Activated CD8-positive, alpha-beta memory T cell treated with anti-CD3 and anti-CD28 coated beads, Interleukin-2, amount 50 U/mL, for 4 hours (primary cell): ENCODE measurements around the gene CCDC77.
"Not testable (repeated sequence)": the region's sequence is repeated elsewhere in the genome, so short reads cannot be mapped to it uniquely, and the experiment has no call there.

Experiments used
- DNase-seq: peaks from one replicate; pipeline ENCODE4 v3.0.0-alpha.2; 2020

CCDC77 gene

DNA sequence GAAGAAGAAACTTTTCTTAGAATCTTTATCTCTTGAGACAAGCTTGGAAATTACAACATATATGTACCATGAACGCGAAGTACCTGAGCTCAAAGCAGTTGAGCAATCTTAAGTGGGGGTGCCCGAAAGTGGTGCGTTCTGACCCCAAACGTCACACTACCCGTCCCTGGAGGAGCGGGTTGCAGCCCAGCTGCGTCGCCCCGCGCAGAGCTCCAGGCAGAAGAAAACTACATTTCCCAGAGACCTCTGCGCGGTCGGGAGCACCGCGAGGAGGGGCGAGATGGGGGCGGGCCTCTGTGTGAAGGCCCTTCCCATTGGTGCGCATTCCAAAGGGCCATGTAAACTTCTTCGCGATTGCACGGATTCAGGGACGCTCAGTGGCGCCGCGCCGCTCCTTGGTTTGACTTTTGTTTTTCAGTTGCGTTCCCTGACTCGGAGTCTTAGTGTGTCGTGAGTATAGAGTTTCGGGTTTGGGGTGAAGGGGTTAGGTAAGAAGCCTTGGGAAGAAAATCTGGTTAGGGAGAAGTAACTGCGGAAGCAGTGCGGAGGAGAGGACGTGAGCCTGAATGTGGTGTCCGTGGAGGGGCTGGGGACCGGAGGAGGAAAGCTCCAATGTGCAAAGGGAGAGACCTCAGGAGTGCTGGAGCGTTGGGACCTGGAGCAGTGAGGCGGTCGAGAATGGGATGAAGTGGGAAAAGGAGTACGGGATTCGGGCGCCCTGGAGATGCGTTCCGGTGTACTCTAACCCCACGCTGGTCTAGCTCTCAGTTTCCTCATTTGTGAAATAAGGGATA lies at the start of gene CCDC77:
CCDC77 (plus strand) TSS at position 410 of the 794 bp plus-strand sequence. CDS start 7,740 bp downstream, outside the sequence.
- peak; percentile 89 for DNase-seq

DNA sequence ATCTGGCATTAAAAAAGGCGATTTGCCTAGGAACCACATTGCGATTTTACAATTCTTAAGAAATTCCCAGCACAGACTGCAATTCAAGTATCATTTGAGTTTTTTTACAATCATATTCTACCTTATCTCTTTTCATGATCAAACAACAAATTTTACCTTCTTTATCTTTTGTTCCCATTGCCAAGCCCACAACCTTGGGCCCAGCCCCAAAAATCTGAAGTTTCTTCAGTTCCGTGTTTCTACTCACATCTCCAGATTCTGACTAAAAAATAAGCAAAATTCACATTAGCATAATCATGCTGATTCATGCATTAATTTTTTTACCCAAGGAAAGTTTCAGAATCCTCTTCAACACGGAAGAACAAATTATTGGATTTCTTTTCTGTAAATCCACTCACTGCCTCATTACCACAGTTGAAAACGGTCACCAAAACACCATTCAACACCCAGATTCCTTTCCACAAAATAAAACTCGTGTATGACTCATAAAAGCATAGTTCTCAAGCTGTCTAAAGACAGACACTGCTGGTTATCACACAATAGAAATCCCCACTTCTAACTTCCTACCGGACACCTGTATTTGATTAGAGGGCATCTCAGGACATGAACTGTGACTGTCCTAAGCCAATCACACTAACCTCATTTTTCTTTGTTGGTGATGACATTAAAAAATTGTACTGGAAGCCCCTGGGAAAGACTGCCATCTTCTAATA lies 45.0 kb upstream of the CCDC77 start:
- DNase-seq = no peak

DNA sequence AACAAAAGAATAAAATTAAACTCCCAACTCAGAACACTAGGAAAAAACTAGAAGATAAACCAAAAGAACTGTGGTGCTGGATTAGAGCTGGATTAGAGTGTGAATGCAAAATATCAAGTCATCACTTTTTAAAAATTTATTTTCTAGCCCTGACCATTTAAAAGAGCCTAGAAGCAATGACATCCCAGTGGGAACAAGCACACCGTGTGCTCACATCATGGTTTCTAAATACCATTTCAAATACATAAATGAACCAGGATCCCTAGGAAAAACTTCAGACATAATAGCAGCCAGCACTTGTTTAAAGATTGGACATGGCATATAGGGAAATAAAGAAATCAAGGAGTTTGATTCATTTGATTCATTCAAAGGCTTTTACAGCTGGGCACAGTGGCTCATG lies 42.4 kb upstream of the CCDC77 start:
- no peak for DNase-seq

DNA sequence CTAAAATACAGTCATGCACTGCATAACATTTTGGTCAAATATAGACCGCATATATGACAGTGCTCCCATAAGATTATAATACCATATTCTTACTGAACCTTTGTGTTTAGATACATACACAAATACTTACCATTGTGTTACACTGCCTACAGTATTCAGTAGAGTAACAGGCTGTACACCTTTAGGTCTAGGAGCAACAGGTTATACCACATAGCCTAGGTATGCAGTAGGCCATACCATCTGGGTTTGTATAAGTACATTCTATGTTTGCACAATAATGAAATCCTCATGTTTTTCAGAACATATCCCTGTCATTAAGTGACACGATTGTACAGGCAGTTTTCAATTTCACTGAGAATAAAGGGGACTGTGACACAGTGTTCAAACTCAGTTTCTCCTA lies 34.6 kb upstream of the CCDC77 start:
- no peak for DNase-seq

DNA sequence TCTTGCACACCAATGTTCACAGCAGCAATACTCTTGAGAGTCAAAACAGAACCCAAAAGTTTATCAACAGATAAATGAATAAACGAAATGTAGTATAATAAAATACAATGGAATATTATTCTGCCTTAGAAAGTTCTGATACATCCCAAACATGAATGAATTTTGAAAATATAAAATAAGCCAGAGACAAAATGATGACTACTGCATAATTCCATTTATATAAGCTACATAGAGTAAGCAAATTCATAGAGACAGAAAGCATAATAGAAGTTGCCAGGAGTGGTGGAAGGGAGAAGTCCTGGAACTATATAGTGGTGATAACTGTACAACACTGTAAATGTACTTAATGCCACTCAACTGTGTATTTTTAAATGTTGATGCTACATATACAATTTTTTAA lies 33.5 kb upstream of the CCDC77 start:
- DNase-seq = no peak

DNA sequence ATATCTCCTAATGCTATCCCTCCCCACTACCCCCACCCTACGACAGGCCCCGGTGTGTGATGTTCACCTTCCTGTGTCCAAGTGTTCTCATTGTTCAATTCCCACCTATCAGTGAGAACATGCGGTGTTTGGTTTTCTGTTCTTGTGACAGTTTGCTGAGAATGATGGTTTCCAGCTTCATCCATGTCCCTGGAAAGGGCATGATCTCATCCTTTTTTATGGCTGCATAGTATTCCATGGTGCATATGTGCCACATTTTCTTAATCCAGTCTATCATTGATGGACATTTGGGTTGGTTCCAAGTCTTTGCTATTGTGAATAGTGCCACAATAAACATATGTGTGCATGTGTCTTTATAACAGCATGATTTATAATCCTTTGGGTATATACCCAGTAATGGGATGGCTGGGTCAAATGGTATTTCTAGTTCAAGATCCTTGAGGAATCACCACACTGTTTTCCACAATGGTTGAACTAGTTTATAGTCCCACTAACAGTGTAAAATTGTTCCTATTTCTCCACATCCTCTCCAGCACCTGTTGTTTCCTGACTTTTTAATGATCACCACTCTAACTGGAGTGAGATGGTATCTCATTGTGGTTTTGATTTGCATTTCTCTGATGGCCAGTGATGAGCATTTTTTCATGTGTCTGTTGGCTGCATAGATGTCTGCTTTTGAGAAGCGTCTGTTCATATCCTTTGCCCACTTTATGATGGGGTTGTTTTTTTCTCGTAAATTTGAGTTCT lies 30.5 kb upstream of the CCDC77 start:
- not testable (repeated sequence) for DNase-seq

DNA sequence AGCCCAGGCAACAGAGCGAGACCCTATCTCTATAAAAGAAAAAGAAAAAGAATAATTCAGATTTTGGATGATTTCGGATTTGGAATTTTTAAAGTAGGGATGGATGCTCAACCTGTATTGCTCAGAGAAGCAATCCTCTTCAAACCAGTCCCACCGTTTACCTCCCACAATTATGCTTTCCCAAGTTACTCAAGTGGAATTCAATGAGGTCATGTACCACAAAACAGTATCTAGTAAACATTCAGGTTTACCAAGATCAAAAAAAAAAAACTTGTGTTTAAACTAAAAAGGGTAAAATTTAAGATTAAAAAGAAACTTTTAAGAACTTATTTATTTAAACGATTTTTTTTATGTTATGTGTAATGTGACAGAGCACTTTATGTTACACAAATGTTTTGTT lies 14.8 kb upstream of the CCDC77 start:
- DNase-seq = no peak

DNA sequence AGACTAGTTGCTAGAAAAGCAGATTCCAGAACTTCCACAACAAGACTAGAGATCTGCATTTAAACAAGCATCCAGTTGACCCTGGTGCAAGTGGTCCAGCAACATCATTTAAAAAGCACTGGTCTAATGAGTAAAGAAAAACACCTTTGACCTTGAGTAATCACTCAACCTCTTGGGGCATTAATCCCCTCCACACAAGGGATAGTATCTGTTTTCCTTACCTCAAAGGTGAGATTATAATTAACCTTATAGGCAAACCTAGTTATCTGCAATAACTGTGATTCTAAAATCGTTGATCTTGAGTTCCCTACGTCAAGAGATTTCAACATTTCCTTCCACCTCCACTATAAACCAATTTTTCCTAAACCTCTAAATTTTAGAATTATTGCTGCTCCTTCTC lies 13.4 kb upstream of the CCDC77 start:
- DNase-seq = no peak

DNA sequence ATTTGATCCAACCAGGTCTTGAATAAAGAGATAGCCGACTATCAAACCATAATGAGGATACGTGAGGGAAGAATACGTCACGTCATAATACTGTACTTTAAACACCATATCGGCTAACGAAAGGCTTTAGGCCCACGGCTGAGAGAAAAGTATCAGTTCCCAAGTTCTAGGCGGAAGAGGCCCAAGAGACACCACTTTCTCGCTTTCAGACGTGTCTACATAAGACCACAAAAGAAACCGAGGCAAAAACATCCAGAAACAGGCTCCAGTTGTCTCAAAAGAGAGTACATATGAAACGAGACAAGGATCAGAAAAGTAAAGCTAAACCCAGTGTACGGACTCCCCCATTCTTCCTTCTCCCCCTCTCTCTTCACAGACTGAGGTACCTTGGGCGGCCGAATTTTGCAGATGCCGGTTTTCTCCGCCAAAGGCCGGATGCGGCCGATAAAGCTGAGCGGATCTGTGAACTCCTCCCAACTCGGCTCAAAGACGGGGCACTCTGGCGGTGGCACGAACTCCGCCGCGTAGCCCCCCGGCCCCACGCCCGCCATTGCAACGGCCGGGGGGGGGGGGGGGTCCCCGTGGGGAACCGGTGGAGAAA lies 12.8 kb upstream of the CCDC77 start:
- DNase-seq = peak; percentile 30

DNA sequence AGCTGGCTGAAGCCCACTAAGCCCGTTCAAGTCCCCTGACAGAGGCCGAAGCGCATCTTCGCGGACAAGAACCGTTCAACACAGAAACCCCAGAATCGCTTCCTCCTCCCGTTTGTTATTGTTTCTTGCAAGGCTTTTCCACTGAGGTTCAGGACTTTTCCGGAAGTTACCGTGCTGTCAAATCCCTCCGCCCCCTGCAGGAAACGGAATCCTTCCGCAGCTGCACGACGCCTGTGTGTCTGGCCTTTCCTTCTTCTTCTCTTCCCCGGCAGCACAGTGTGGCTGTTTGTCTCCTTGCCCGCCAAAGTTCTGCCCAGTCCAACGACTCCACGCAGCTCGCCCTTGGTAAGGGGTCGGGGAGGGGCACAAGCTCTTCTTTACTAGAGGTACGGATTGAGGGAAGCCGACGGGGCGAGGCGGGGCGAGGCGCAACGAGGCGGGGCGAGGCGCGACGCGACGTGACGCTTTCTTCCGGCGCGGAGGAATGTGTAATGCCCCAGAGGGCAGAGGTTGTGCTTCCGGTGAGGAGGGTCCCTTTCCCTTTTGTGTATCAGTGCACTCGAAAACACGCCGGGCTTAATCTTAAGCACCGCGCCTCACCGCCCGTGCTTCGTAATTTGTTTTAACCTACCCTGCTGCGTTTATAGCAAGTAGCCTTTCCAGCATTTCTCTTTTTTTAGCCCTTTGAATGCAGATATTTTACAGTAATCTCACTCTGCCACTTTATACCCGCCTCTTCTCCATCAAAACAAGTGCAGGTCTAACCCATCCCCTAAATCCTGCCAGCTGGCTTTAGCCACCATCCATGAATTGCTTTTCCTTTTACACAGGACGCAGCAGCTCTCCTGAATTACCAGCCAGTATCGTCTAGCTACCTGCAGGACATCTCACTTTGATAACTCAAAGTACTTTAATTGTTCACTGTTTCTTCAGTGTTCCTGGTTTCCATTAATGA lies 12.0 kb upstream of the CCDC77 start, which contains the start of gene KDM5A:
KDM5A (minus strand) TSS at position 179 of the 955 bp plus-strand sequence. CDS start 229 bp downstream, outside the sequence.
- peak; percentile 89 for DNase-seq

DNA sequence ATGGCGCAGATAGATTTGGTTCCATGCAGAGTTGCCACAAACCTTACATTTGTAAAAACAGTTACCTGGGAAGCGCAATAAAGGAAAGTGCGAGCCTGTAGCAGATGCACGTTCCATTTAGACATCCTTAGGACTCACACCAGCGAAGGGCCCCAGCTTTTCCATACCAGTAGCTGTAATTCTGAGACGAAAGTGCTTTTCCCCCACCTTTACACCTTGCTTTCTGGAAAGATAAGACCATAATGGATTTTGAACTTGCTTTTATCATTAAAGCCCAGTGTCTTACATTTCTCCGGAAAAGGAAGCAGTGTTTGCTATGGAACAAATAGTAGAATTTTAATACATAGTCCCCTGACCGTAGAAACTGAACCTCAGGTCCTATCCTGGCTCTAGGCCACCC lies 616 bp upstream of the CCDC77 start:
- no peak for DNase-seq

DNA sequence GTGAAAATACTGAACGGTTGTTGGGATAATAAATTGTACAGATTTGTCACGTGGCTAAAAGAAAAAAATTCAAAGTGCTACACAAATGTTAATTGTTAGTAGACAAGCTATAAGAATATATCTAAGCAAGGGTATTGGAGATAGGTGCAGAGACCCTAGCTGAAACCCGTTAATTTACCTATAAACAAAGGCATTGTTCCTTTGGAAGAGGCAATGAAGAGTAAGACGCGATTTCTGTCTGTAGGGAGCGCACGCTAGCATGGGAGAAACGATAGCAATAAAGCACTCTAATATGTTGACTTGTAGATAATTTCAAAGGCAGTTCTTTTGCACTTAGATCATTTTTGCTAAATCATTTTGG lies 565 bp downstream of the CCDC77 start:
- DNase-seq = no peak

DNA sequence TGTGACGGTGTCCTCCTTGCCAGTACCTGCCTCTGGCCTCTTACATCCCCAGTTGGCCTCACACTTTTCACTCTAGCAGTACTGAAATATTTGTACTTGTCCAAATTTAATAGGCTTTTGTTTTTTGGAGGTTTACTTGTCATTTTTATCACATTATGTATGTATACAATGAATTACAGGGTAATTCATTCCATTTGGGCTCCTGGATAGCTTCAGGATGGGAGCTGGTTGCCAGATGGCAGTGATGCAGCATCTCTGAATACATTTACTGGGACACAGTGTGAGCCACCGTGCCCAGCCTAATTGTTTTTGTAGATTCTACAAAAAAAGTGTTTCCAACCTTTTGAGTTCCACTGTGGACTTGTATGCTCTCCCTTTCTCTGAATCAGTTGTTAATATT lies 13.4 kb downstream of the CCDC77 start:
- no peak for DNase-seq

DNA sequence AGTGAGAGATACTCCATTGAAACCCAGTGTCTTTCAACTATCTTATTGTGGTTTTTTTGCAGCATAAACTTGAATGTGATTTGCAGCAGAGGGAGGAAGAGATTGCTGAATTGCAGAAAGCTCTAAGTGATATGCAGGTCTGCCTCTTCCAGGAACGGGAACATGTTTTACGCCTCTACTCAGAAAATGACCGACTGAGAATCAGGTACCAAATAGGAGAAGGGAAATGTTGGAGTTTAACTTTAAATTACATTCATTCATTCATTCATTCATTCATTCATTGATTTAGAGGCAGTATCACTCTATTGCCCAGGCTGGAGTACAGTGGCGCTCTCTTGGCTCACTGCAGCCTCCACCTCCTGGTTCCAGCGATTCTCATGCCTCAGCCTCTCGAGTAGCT lies 17.0 kb downstream of the CCDC77 start:
- no peak for DNase-seq

DNA sequence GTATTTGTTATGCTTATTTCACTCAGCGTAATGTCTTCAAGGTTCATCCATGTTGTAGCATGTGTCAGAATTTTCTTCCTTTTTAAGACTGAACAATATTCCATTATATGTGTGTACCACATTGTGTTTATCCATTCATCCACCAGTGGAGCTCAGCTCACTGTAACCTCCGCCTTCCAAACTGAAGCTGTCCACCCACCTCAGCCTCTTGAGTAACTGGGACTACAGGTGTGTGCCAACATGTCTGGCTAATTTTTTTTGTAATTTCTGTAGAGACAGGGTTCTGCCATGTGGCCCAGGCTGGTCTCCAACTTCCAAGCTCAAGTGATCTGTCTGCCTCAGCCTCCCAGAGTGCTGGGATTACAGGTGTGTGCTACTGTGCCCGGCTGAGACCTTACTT lies 21.1 kb downstream of the CCDC77 start:
- DNase-seq = no peak

DNA sequence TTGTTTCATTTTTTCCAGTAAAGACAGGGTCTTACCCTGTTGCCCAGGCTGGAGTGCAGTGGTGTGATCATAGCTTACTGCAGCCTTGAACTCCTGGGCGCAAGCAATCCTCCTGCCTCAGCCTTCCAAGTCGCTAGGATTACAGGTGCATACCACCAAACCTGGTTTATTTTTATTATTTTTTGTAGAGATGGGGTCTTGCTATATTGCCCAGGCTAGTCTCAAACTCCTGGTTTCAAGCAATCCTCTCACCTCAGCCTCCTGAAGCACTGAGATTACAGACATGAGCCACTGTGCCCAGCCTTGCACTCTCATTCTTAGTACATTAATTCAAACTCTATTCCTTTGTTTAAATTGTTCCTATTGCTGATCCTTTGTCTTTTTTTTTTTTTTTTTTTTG lies 34.3 kb downstream of the CCDC77 start:
- not testable (repeated sequence) for DNase-seq

DNA sequence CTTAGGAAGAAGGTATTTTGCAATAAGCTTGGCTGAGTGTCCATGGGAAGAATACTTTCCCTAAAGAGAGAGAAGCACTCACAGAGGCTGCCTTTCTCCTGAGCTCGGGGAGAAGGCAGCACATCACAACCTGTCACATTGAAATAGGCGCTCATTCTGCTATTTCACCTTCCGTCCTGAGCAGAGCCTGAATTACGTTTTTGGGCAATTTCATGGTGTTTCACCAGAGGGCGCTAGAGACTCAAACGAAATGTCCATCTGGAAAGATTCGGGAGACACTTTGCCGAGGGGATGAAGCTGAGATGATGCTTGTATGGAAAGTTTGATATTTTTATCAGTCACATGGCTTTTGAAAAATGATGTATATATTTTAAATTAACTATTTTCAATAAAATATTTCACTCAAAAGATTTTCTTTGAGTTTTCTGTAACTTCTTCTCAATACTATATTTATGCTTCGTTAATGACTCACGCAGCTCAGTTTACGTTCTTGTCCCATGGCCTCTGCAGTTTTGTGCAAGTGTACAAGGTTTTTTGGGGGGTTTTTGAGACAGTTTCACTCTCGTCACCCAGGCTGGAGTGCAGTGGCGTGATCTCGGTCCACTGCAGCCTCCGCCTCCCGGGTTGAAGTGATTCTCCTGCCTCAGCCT lies 40.9 kb downstream of the CCDC77 start:
- peak; percentile 50 for DNase-seq

DNA sequence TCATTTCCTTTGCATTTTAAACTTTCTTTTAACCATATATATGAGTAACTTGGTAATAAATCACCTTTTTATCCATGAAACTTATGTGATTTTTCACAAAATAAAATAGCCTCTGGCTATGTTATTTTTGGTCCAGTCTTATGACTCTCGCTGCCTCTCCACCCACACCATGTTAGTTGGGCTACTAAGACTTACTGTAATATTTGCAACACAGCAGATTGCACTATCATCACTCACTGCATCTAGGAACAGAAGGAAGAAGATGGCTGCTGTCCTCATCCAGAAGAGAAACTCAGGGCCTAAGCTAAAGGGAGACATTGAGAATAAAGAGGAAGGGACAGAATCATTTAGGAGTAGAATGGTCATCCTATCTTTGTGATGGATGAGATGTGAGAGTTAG lies 45.7 kb downstream of the CCDC77 start:
- no peak for DNase-seq

DNA sequence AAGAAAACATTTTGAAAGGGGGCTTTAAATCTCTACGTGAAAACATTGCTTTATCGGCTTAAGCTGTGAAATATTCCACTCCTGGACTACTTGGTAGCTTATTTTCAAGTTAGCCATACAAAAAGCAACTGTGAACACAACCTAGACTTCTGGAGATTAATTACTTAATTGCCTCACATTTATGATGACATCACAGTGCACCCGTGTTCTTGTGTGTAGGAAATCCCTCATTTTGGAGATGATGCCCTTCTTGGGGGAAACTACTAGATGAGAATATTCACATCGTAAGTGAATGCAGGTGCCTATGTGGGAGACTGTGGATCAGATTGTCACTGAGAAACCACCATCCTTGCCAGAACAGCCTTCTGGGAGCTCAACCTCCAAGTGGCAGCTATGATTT lies 47.8 kb downstream of the CCDC77 start:
- DNase-seq = no peak

DNA sequence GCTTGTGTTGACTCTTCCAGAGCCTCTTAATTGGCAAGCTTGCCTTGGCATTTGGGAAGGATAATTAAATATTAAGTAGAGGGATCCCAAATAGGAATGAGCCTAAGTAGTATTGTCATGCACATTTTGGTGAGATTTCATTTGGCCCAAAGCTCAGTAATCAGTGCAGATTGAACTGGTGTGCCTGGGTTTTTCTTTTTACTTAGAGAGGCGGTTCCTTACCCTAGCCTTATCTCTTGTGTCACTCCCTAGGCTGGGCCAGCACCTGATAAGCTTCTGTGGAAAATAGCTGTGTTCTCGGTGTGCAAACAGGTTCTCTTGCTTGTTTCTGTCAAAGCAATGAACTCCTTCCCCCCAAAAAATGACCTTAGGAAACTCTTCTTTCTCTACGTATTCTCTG lies 49.0 kb downstream of the CCDC77 start:
- DNase-seq = no peak

DNA sequence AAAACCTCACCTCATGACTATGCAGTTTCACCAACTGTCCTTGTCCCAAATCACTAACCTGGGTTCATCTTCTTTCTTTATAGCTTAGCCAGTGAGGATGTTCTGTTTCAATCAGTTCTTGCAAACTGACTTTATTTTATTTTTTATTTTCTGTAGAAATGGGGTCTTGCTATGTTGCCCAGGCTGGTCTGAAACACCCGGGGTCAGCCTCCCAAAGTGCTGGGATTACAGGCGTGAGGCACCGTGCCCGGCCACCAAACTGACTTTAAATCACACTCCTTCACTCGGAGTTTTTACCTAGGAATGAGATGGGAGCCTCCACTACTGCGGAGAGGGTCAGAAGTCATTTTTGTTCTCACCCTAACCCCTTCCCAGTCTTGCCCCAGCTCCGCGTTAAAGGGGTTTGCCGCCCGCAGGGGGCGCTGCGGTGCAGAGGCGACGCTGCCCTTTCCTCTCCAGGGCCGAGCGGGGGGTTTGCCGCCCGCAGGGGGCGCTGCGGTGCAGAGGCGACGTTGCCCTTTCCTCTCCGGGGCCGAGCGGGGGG lies 51.3 kb downstream of the CCDC77 start:
- peak; percentile 46 for DNase-seq
